ENCODE results near the gene DLX3. TPM values are rescaled to one million over a fixed set of nuclear protein-coding genes. Genes with fewer than 3 reads are reported as not detected.

DLX3 gene
- total RNA-seq, 1 experiment from 2014 or later: not detected

- Histone ChIP-seq H3K4me1 (ENCODE audit: insufficient read depth, low read length, poor library complexity, severe bottlenecking) (peaks cover 8% of the 10 kb centered on the region), H3K4me3 (ENCODE audit: low read depth, low read length, poor library complexity, severe bottlenecking) (no peak overlapping the region), H3K9me3 (ENCODE audit: low read depth, low read length, poor library complexity, severe bottlenecking) (no peaks in the 10 kb centered on the region), H3K27ac (ENCODE audit: low read depth, low read length, poor library complexity, severe bottlenecking) (no peak overlapping the region), H3K36me3 (ENCODE audit: insufficient read depth, low read length, poor library complexity, severe bottlenecking) (no peaks in the 10 kb centered on the region), H3K27me3 (replicated peaks; ENCODE audit: insufficient read depth, low read depth, low read length, poor library complexity) (peaks cover 68% of the 10 kb centered on the region)
- no peak for TF ChIP-seq EZH2 (IDR thresholded peaks at IDR 0.05; ENCODE audit: borderline replicate concordance, low read depth, low read length, poor library complexity, severe bottlenecking)
- TF ChIP-seq, protein P1, sequence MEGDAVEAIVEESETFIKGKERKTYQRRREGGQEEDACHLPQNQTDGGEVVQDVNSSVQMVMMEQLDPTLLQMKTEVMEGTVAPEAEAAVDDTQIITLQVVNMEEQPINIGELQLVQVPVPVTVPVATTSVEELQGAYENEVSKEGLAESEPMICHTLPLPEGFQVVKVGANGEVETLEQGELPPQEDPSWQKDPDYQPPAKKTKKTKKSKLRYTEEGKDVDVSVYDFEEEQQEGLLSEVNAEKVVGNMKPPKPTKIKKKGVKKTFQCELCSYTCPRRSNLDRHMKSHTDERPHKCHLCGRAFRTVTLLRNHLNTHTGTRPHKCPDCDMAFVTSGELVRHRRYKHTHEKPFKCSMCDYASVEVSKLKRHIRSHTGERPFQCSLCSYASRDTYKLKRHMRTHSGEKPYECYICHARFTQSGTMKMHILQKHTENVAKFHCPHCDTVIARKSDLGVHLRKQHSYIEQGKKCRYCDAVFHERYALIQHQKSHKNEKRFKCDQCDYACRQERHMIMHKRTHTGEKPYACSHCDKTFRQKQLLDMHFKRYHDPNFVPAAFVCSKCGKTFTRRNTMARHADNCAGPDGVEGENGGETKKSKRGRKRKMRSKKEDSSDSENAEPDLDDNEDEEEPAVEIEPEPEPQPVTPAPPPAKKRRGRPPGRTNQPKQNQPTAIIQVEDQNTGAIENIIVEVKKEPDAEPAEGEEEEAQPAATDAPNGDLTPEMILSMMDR (conservative IDR thresholded peaks at IDR 0.05; ENCODE audit: low read depth, low read length): no peak
- POLR2A ChIA-PET (ENCODE audit: low non-redundant PET): no interaction called here
- CTCF ChIA-PET: no interaction called here
- DNase-seq (ENCODE audit: low spot score): no peak
- no TSS peak for BruUV-seq (replicated peaks)
- intact Hi-C loops (cut with micrococcal nuclease; ENCODE audit: unreplicated experiment): no loop called here
Observed at GRCh38 chr17:49992191-49992932, 2.7 kb downstream of the DLX3 start.

DNA sequence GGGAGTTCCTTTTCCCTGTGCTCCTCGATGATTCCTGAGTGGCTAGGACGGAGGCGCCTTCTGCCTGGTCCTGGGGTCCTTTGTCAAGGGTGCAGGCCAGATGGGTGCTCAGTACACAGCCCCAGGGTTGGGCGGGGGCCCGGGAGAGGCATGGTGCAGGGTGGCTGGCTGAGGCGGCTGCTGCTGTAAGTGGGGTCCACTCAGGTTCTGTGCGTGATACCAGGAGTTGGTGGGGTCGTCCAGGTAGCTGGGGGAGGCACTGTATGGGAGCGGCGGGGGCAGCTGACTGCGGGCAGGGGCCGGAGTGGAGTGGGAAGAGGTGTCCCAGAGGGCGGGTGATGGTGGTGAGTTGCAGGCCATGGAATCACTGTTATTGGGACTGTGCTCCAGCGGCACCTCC is 3.6 kb downstream of the DLX3 start:
- DNase-seq (ENCODE audit: low spot score): no peak
- Histone ChIP-seq H3K36me3 (ENCODE audit: insufficient read depth, low read length, poor library complexity, severe bottlenecking) (no peaks in the 10 kb centered on the region), H3K27me3 (replicated peaks; ENCODE audit: insufficient read depth, low read depth, low read length, poor library complexity) (peaks cover 76% of the 10 kb centered on the region), H3K4me1 (ENCODE audit: insufficient read depth, low read length, poor library complexity, severe bottlenecking) (peaks cover 3% of the 10 kb centered on the region), H3K4me3 (ENCODE audit: low read depth, low read length, poor library complexity, severe bottlenecking) (no peak overlapping the region), H3K9me3 (ENCODE audit: low read depth, low read length, poor library complexity, severe bottlenecking) (no peaks in the 10 kb centered on the region), H3K27ac (ENCODE audit: low read depth, low read length, poor library complexity, severe bottlenecking) (no peak overlapping the region)
- CTCF ChIA-PET: interaction anchor here (0.6 kb wide), 1 partner anchor 52 kb away, joined by 4 read pairs; no protein-coding TSS in a partner anchor
- POLR2A ChIA-PET (ENCODE audit: low non-redundant PET): no interaction called here
- intact Hi-C loops (cut with micrococcal nuclease; ENCODE audit: unreplicated experiment): no loop called here
- no TSS peak for BruUV-seq (replicated peaks)
- no peak for TF ChIP-seq EZH2 (IDR thresholded peaks at IDR 0.05; ENCODE audit: borderline replicate concordance, low read depth, low read length, poor library complexity, severe bottlenecking)
- TF ChIP-seq, protein P1 (conservative IDR thresholded peaks at IDR 0.05; ENCODE audit: low read depth, low read length): no peak

DNA sequence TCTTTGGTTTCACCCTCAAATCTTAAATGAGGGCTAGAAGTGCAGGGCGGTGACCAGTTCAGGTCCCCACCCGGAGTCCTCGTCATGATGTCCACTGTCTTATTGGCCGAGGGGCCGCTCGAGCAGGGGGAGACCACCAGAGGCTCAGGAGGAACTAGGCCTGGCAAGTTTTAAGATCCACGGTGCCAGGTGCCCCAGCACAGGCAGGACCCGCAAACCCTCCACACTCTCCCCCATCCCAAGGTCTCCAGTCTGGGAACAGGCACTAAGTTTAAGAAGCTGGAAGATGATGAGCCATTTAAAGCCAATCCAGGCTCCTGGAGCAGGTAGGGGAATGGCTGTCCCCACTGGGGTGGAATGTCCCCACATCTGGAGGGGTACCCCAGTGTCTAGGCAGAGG is 4.1 kb downstream of the DLX3 start:
- no peak overlapping the region for H3K4me3 ChIP-seq (ENCODE audit: low read depth, low read length, poor library complexity, severe bottlenecking)
- ChIA-PET POLR2A (ENCODE audit: low non-redundant PET) (no interaction called here), CTCF (interaction anchor here (0.6 kb wide), 1 partner anchor 51 kb away, joined by 4 read pairs; no protein-coding TSS in a partner anchor)
- peaks cover 74% of the 10 kb centered on the region for H3K27me3 ChIP-seq (replicated peaks; ENCODE audit: insufficient read depth, low read depth, low read length, poor library complexity)
- H3K36me3 ChIP-seq (ENCODE audit: insufficient read depth, low read length, poor library complexity, severe bottlenecking): no peaks in the 10 kb centered on the region
- no TSS peak for BruUV-seq (replicated peaks)
- no peak overlapping the region for H3K27ac ChIP-seq (ENCODE audit: low read depth, low read length, poor library complexity, severe bottlenecking)
- intact Hi-C loops (cut with micrococcal nuclease; ENCODE audit: unreplicated experiment): no loop called here
- DNase-seq (ENCODE audit: low spot score): no peak
- TF ChIP-seq EZH2 (IDR thresholded peaks at IDR 0.05; ENCODE audit: borderline replicate concordance, low read depth, low read length, poor library complexity, severe bottlenecking): no peak
- TF ChIP-seq, protein P1 (conservative IDR thresholded peaks at IDR 0.05; ENCODE audit: low read depth, low read length): no peak
- peaks cover 3% of the 10 kb centered on the region for H3K4me1 ChIP-seq (ENCODE audit: insufficient read depth, low read length, poor library complexity, severe bottlenecking)
- H3K9me3 ChIP-seq (ENCODE audit: low read depth, low read length, poor library complexity, severe bottlenecking): no peaks in the 10 kb centered on the region

All from A673 (cell line).